ENCODE measurements around the gene SPTBN1. TPM values are rescaled to one million over a fixed set of nuclear protein-coding genes. Genes with fewer than 3 reads are reported as not detected.

SPTBN1 gene
- total and polyA plus RNA-seq, 2 experiments from 2014 or later: 125 to 435 TPM

DNA sequence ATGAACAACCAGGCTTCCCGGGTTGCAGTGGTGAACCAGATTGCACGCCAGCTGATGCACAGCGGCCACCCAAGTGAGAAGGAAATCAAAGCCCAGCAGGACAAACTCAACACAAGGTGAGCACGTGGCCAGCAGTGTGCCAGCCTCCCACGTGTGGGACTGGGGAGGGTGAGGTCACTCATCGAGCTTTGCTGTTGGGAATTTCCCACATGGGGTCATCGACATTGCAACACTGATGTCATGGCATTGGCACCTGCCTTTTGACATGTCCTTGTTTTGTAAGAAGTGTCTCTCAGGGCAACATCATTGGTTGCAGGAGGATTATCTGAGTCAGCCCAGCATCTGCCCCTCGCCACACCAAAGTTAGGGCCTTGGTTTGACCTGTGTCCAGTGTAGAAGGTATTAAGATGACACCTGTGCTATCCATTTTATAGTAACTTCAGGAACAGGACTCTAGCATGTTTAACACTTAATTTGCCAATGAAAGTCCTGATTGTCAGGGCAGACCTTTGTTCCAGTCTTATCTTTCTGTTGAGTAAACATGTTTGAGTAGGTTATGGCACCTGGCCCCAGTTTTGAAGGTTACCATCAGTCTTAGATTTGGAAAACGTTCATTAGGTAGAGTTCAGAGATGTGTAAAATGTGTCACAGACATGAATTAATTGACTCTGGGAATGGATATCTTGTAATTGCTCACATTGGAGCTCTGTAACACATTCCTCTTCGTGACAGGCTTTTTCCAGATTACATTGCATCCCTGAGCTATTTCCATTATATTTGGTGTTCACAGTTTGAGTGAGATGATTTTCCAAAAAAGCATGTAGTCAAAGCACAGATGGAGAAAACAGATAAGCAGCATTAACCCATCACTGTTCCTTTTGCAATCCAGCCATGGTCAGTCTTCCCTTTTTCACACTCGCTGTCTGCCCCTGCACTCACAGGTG, 174.1 kb downstream of the SPTBN1 start:
- Histone ChIP-seq H3K4me1 (ENCODE audit: low read depth) (peaks cover 3% of the 10 kb centered on the region), H3K27ac (no peak overlapping the region), H3K27me3 (no peaks in the 10 kb centered on the region), H3K9me3 (ENCODE audit: low read depth) (no peaks in the 10 kb centered on the region), H3K36me3 (peaks cover 86% of the 10 kb centered on the region), H3K4me3 (no peak overlapping the region)
- TF ChIP-seq, protein P1, sequence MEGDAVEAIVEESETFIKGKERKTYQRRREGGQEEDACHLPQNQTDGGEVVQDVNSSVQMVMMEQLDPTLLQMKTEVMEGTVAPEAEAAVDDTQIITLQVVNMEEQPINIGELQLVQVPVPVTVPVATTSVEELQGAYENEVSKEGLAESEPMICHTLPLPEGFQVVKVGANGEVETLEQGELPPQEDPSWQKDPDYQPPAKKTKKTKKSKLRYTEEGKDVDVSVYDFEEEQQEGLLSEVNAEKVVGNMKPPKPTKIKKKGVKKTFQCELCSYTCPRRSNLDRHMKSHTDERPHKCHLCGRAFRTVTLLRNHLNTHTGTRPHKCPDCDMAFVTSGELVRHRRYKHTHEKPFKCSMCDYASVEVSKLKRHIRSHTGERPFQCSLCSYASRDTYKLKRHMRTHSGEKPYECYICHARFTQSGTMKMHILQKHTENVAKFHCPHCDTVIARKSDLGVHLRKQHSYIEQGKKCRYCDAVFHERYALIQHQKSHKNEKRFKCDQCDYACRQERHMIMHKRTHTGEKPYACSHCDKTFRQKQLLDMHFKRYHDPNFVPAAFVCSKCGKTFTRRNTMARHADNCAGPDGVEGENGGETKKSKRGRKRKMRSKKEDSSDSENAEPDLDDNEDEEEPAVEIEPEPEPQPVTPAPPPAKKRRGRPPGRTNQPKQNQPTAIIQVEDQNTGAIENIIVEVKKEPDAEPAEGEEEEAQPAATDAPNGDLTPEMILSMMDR (IDR thresholded peaks at IDR 0.05; ENCODE audit: low read depth, low read length): no peak
- DNase-seq (ENCODE audit: low read depth in 1 of 2, low spot score in 1 of 2): peak in 1 of 2 donors; percentile 46

DNA sequence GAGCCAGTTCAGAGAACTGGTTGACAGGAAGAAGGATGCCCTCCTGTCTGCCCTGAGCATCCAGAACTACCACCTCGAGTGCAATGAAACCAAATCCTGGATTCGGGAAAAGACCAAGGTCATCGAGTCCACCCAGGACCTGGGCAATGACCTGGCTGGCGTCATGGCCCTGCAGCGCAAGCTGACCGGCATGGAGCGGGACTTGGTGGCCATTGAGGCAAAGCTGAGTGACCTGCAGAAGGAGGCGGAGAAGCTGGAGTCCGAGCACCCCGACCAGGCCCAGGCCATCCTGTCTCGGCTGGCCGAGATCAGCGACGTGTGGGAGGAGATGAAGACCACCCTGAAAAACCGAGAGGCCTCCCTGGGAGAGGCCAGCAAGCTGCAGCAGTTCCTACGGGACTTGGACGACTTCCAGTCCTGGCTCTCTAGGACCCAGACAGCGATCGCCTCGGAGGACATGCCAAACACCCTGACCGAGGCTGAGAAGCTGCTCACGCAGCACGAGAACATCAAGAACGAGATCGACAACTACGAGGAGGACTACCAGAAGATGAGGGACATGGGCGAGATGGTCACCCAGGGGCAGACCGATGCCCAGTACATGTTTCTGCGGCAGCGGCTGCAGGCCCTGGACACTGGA, 174.9 kb downstream of the SPTBN1 start:
- no peaks in the 10 kb centered on the region for H3K9me3 ChIP-seq (ENCODE audit: low read depth)
- peaks cover 3% of the 10 kb centered on the region for H3K4me1 ChIP-seq (ENCODE audit: low read depth)
- H3K27ac ChIP-seq: no peak overlapping the region
- no peaks in the 10 kb centered on the region for H3K27me3 ChIP-seq
- H3K4me3 ChIP-seq: no peak overlapping the region
- H3K36me3 ChIP-seq: peaks cover 78% of the 10 kb centered on the region
- TF ChIP-seq, protein P1 (IDR thresholded peaks at IDR 0.05; ENCODE audit: low read depth, low read length): no peak
- DNase-seq (ENCODE audit: low read depth in 1 of 2, low spot score in 1 of 2): no peak

DNA sequence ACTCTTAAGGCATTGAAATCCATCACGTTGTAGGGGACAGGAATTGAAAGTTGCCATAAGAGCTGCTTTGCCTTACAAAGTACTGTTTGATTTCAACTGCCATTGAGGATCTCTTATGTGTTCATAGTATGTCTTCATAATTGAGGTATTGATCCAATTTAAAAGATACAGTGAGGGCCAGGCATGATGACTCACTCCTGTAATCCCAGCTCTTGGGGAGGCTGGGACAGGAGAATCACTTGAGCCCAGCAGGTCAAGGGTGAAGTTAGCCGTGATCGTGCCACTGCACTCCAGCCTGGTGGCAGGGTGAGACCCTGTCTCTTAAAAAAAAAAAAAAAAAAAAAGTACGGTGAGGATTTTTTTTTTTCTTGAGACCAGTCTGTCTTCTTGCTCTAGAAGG, 175.6 kb downstream of the SPTBN1 start:
- Histone ChIP-seq H3K4me3 (no peak overlapping the region), H3K36me3 (peaks cover 75% of the 10 kb centered on the region), H3K27ac (no peak overlapping the region), H3K27me3 (no peaks in the 10 kb centered on the region), H3K9me3 (ENCODE audit: low read depth) (no peaks in the 10 kb centered on the region), H3K4me1 (ENCODE audit: low read depth) (peaks cover 3% of the 10 kb centered on the region)
- no peak for DNase-seq (ENCODE audit: low read depth in 1 of 2, low spot score in 1 of 2)
- TF ChIP-seq, protein P1 (IDR thresholded peaks at IDR 0.05; ENCODE audit: low read depth, low read length): no peak

GRCh38 chr2:54632733-54633692, 176.9 kb downstream of the SPTBN1 start:
- H3K4me1 ChIP-seq (ENCODE audit: low read depth): peaks cover 3% of the 10 kb centered on the region
- no peaks in the 10 kb centered on the region for H3K27me3 ChIP-seq
- peak in 1 of 2 donors; percentile 87 for DNase-seq (ENCODE audit: low read depth in 1 of 2, low spot score in 1 of 2)
- H3K27ac ChIP-seq: peak overlapping the region; percentile 21
- TF ChIP-seq, protein P1 (IDR thresholded peaks at IDR 0.05; ENCODE audit: low read depth, low read length): no peak
- peaks cover 73% of the 10 kb centered on the region for H3K36me3 ChIP-seq
- H3K9me3 ChIP-seq (ENCODE audit: low read depth): no peaks in the 10 kb centered on the region
- H3K4me3 ChIP-seq: no peak overlapping the region

DNA sequence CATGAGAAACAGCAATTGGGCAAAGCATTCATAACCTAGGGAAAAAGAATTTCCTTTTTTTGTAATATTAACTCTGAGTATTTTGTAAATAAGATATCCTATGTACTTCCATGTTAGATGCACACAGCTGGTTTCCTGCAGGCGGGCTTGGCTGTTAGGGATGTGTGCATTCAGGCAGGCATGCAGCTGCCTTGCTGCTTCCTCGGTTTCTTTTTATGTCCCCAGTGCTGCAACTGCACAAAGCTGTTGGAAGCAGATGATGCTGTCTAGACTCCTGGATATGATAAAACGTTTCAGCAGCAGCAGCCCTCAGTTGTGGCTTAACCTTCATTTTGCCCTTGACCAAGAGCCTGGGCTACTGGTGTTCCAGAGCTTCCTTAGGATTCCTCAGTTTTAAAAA, 177.9 kb downstream of the SPTBN1 start:
- TF ChIP-seq, protein P1 (IDR thresholded peaks at IDR 0.05; ENCODE audit: low read depth, low read length): no peak
- peaks cover 73% of the 10 kb centered on the region for H3K36me3 ChIP-seq
- no peaks in the 10 kb centered on the region for H3K9me3 ChIP-seq (ENCODE audit: low read depth)
- no peak overlapping the region for H3K4me3 ChIP-seq
- H3K4me1 ChIP-seq (ENCODE audit: low read depth): peaks cover 3% of the 10 kb centered on the region
- H3K27ac ChIP-seq: peak overlapping the region; percentile 21
- peak in 1 of 2 donors; percentile 27 for DNase-seq (ENCODE audit: low read depth in 1 of 2, low spot score in 1 of 2)
- H3K27me3 ChIP-seq: no peaks in the 10 kb centered on the region
